ENCODE data around the gene BAZ2A. TPM values are rescaled to one million over a fixed set of nuclear protein-coding genes. Genes with fewer than 3 reads are reported as not detected.

Gene BAZ2A
- total RNA-seq, 1 donor from 2014 or later, result 105 TPM

DNA sequence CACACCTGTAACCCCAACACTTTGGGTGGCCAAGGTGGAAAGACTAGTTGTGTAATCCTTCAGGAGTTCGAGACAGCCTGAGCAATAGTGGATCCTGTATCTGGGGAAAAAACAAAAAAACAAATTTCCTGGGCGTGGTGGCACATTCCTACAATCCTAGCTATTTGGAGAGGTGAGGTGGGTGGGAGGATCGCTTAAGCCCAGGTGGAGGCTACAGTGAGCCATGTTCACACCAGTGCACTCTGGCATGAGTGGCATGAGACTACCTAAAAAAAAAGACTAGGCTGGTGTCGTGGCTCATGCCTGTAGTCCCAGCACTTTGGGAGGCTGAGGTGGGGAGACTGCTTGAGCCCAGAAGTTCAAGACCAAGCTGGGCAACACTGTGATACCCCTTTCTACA is 40.7 kb upstream of the BAZ2A start:
- Mint-ChIP-seq H3K36me3 (peaks cover 37% of the 10 kb centered on the region), H3K4me1 (peaks cover 3% of the 10 kb centered on the region), H3K4me3 (no peak overlapping the region), H3K27me3 (ENCODE audit: low read depth) (no peaks in the 10 kb centered on the region), H3K27ac (no peak overlapping the region), H3K9me3 (no peaks in the 10 kb centered on the region)
- no peak for TF ChIP-seq CTCF (IDR thresholded peaks at IDR 0.05; ENCODE audit: unreplicated experiment)
- no peak for DNase-seq (ENCODE audit: low spot score in 2 of 2, unreplicated experiment in 2 of 2)

DNA sequence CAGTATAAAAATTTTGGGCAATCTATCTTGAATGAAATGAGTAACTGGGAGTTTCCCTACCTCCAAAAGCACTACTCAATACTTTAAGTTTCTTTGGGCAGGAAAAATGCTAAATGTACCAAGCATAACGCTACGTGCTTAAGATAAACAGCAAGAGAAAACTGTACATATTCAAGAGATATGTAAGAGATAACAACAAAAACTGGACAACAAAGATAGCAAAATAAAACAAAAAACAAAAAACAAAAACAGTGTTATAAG is 38.0 kb upstream of the BAZ2A start:
- no peak overlapping the region for H3K4me3 Mint-ChIP-seq
- TF ChIP-seq CTCF (IDR thresholded peaks at IDR 0.05; ENCODE audit: unreplicated experiment), result no peak
- H3K27me3 Mint-ChIP-seq (ENCODE audit: low read depth), result no peaks in the 10 kb centered on the region
- H3K9me3 Mint-ChIP-seq, result no peaks in the 10 kb centered on the region
- DNase-seq (ENCODE audit: low spot score in 2 of 2, unreplicated experiment in 2 of 2), result no peak
- peak overlapping the region; percentile 28 for H3K27ac Mint-ChIP-seq
- peaks cover 44% of the 10 kb centered on the region for H3K36me3 Mint-ChIP-seq
- H3K4me1 Mint-ChIP-seq, result peaks cover 9% of the 10 kb centered on the region

- H3K4me3 Mint-ChIP-seq, result no peak overlapping the region
- peaks cover 12% of the 10 kb centered on the region for H3K4me1 Mint-ChIP-seq
- H3K9me3 Mint-ChIP-seq, result no peaks in the 10 kb centered on the region
- no peak for TF ChIP-seq CTCF (IDR thresholded peaks at IDR 0.05; ENCODE audit: unreplicated experiment)
- no peaks in the 10 kb centered on the region for H3K27me3 Mint-ChIP-seq (ENCODE audit: low read depth)
- no peak for DNase-seq (ENCODE audit: low spot score in 2 of 2, unreplicated experiment in 2 of 2)
- peaks cover 17% of the 10 kb centered on the region for H3K36me3 Mint-ChIP-seq
- peak overlapping the region; percentile 25 for H3K27ac Mint-ChIP-seq
These were observed 32.0 kb upstream of the BAZ2A start for GRCh38 chr12:56661979-56662638.

GRCh38 chr12:56661560-56661959 is 31.4 kb upstream of the BAZ2A start:
- Mint-ChIP-seq H3K4me1 (peaks cover 12% of the 10 kb centered on the region), H3K27me3 (ENCODE audit: low read depth) (no peaks in the 10 kb centered on the region), H3K9me3 (no peaks in the 10 kb centered on the region), H3K27ac (no peak overlapping the region), H3K36me3 (peaks cover 17% of the 10 kb centered on the region), H3K4me3 (no peak overlapping the region)
- no peak for TF ChIP-seq CTCF (IDR thresholded peaks at IDR 0.05; ENCODE audit: unreplicated experiment)
- DNase-seq (ENCODE audit: low spot score in 2 of 2, unreplicated experiment in 2 of 2), result no peak

GRCh38 chr12:56658921-56659320 is 28.8 kb upstream of the BAZ2A start:
- no peaks in the 10 kb centered on the region for H3K27me3 Mint-ChIP-seq (ENCODE audit: low read depth)
- no peak for DNase-seq (ENCODE audit: low spot score in 2 of 2, unreplicated experiment in 2 of 2)
- no peak overlapping the region for H3K27ac Mint-ChIP-seq
- no peak for TF ChIP-seq CTCF (IDR thresholded peaks at IDR 0.05; ENCODE audit: unreplicated experiment)
- H3K9me3 Mint-ChIP-seq, result peaks cover 3% of the 10 kb centered on the region
- no peak overlapping the region for H3K4me3 Mint-ChIP-seq
- H3K36me3 Mint-ChIP-seq, result peaks cover 8% of the 10 kb centered on the region
- H3K4me1 Mint-ChIP-seq, result peaks cover 12% of the 10 kb centered on the region
